Aorta (tissue), 5 donors: ENCODE measurements around the gene TEKTIP1. TPM values are rescaled to one million over a fixed set of nuclear protein-coding genes. Genes with fewer than 3 reads are reported as not detected.

ENCODE experiments used
- ATAC-seq: fragments of 200-7000 bp; cut with Tn5 transposase; one replicate; pipeline ENCODE4 v1.9.1; 2022; ENCODE audit warnings: moderate library complexity; ENCODE audit not compliant: low FRiP score
- DNase-seq, 2 donors: peaks; one replicate each; pipeline ENCODE4 v3.0.0-alpha.2; 2020
- H3K27ac ChIP-seq, 2 donors: one replicate each; pipeline ENCODE4 v1.5.1; 2013; ENCODE audit warnings: low read length in 2 of 2, mild to moderate bottlenecking in 2 of 2, moderate library complexity in 2 of 2, control low read depth in 1 of 2, inconsistent platforms in 1 of 2, low read depth in 1 of 2
- H3K27me3 ChIP-seq, 2 donors: one replicate each; pipeline ENCODE4 v1.6.1; 2013; ENCODE audit warnings: control low read depth in 1 of 2, low read length in 1 of 2, mild to moderate bottlenecking in 1 of 2, moderate library complexity in 1 of 2; ENCODE audit not compliant: insufficient read depth in 2 of 2, control insufficient read depth in 1 of 2
- H3K36me3 ChIP-seq, 2 donors: one replicate each; pipeline ENCODE4 v1.6.1; 2013; ENCODE audit warnings: control low read depth in 1 of 2, low read length in 1 of 2, mild to moderate bottlenecking in 1 of 2; ENCODE audit not compliant: insufficient read depth in 2 of 2, control insufficient read depth in 1 of 2
- H3K4me1 ChIP-seq, 2 donors: one replicate each; pipeline ENCODE4 v1.6.1; 2013; ENCODE audit warnings: low read length in 2 of 2, control low read depth in 1 of 2, mild to moderate bottlenecking in 1 of 2, moderate library complexity in 1 of 2; ENCODE audit not compliant: insufficient read depth in 2 of 2, control insufficient read depth in 1 of 2
- H3K4me3 ChIP-seq, 2 donors: one replicate each; pipeline ENCODE4 v1.5.1; 2013; ENCODE audit warnings: low read length in 2 of 2, control low read depth in 1 of 2, mild to moderate bottlenecking in 1 of 2
- H3K9me3 ChIP-seq: one replicate; pipeline ENCODE4 v1.6.1; 2013; ENCODE audit warnings: mild to moderate bottlenecking, low read length; ENCODE audit not compliant: control insufficient read depth
- WGBS, 2 donors: extraction: QIAGEN DNeasy Blood & Tissue Kit; methylation state at CpG; one replicate each; pipeline ENCODE4 v1.1.7; 2013; 5-methylcytosine and 5-hydroxymethylcytosine counted together
- intact Hi-C, 2 donors: fragments of 100-400 bp; cut with DNase I; formaldehyde crosslinking; loops; one replicate each; pipeline versions ENCODE4 v1.14.2 to v1.15.0; 2022
- polyA plus RNA-seq, 2 donors: library from polyadenylated mRNA; stranded (reverse); fragments of 200-250 nt; gene quantifications; one replicate each; pipeline ENCODE4 v1.2.3, GENCODE V29; 2013
- total RNA-seq, 2 donors: library from RNA; stranded (reverse); fragmentation: NEBNext Ultra II Directional; extraction: Animal tissue kit (Norgen Biotek cat#: 25700); gene quantifications; one replicate each; pipeline ENCODE4 v1.2.1, GENCODE V29; 2021
- donor health status: healthy with polysubstance abuse.
- donor health status: Bipolar disorder and iron deficiency.
- donor health status: DM: no; HTN: no; CAD: no.
- donor health status: DM: no; HTN: no; CAD: no.
- donor health status: DM: yes; HTN: yes; CAD: no.

Gene TEKTIP1
- total and polyA plus RNA-seq, 4 donors, result 0.46 to 2.4 (median 1.8) TPM; not detected in 1

DNA sequence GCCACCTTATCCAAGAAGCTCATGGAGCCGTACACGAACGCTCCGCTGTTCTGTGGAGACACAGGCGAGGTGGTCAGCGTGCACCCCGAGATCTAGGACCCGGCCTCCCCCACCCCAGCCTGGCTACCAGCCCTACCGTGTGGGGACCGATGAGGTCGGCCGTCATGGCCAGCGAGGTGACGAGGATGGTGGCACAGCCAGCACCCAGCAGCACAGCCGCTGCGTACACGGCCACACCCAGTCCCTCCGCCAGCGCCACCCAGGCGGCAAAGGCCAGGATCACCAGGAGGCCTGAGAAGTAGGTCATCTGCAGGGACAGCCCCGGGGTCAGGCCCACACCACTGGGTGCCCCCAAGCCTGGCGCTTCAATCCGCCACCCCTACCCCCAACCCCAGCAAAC lies 7.1 kb downstream of the TEKTIP1 start:
- 90% methylated on average over 23 of the region's 23 CpGs for WGBS, 2 donors
- Histone ChIP-seq H3K9me3 (no peaks in the 10 kb centered on the region), H3K36me3 (no peaks in the 10 kb centered on the region), H3K4me1 (no peaks in the 10 kb centered on the region), H3K27ac (no peak overlapping the region), H3K4me3 (no peak overlapping the region), H3K27me3 (no peaks in the 10 kb centered on the region)
- no peak for DNase-seq
- peak; percentile 12 for ATAC-seq
- intact Hi-C loops, result loop anchor here in 1 of 2 donors (5.0 kb wide), 1 partner anchor 161 kb away; the partner anchor contains the start of gene TJP3

DNA sequence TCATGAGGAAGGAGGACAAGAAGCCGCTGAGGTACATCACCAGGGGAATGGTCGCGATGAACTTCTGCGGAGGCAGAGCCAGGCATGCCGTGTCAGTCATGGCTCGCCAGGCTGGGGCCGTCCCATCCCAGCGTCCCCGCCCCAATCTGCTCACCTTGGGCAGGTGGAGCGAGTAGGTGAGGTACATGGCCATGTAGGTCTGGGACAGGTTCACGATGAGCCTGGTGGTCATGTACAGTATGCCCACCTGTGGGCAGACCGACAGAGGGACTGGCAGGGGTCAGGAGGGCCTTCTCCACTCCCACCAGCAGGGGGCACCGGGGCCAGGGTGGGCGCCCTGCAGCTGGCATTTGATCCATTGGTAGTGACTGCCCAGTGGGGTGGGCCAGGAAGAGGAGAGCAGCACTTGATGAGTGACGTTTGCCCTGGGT lies 8.3 kb downstream of the TEKTIP1 start:
- WGBS, 2 donors, result 85 to 86% methylated on average over 15 of the region's 15 CpGs
- H3K27me3 ChIP-seq, result no peaks in the 10 kb centered on the region
- intact Hi-C loops, result loop anchor here in 1 of 2 donors (5.0 kb wide), 1 partner anchor 160 kb away; the partner anchor contains the start of gene TJP3
- DNase-seq (no peak), ATAC-seq (no peak)
- H3K27ac ChIP-seq, result no peak overlapping the region
- H3K36me3 ChIP-seq, result no peaks in the 10 kb centered on the region
- H3K4me3 ChIP-seq, result no peak overlapping the region
- H3K9me3 ChIP-seq, result no peaks in the 10 kb centered on the region
- no peaks in the 10 kb centered on the region for H3K4me1 ChIP-seq

GRCh38 chr19:3547767-3548282 lies 8.9 kb downstream of the TEKTIP1 start:
- no peaks in the 10 kb centered on the region for H3K4me1 ChIP-seq
- no peak overlapping the region for H3K4me3 ChIP-seq
- 82 to 84% methylated on average over 36 of the region's 36 CpGs for WGBS, 2 donors
- H3K27me3 ChIP-seq, result no peaks in the 10 kb centered on the region
- no peaks in the 10 kb centered on the region for H3K9me3 ChIP-seq
- DNase-seq (no peak), ATAC-seq (no peak)
- no peak overlapping the region for H3K27ac ChIP-seq
- intact Hi-C loops, result loop anchor here in 1 of 2 donors (5.0 kb wide), 1 partner anchor 159 kb away; the partner anchor contains the start of gene TJP3
- H3K36me3 ChIP-seq, result no peaks in the 10 kb centered on the region

GRCh38 chr19:3548606-3549005 lies 9.6 kb downstream of the TEKTIP1 start:
- no peak for DNase-seq
- intact Hi-C loops, result loop anchor here in 1 of 2 donors (5.0 kb wide), 1 partner anchor 159 kb away; the partner anchor contains the start of gene TJP3
- Histone ChIP-seq H3K36me3 (no peaks in the 10 kb centered on the region), H3K27ac (no peak overlapping the region), H3K9me3 (no peaks in the 10 kb centered on the region), H3K4me3 (no peak overlapping the region), H3K4me1 (no peaks in the 10 kb centered on the region), H3K27me3 (no peaks in the 10 kb centered on the region)
- ATAC-seq, result no peak
- 72 to 75% methylated on average over 14 of the region's 14 CpGs for WGBS, 2 donors

DNA sequence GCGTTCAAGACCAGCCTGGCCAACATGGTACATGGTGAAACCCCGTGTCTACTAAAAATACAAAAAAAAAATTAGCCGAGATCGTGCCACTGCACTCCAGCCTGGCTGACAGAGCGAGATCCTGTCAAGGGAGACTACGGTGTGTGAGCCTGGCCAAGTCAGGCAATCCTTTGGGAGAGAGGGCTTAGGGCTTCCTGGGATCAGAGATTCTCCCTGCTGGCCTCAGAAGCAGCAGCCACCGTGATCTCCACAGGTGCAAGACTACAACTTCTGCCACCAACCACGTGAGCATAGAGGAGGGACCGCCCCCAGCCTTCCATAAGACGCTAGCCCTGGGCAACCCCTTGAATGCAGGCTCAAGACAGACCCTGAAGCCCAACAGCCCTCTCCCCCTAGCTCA lies 10.8 kb downstream of the TEKTIP1 start:
- no peaks in the 10 kb centered on the region for H3K36me3 ChIP-seq
- ATAC-seq, result no peak
- 81 to 86% methylated on average over 10 of the region's 10 CpGs for WGBS, 2 donors
- no peaks in the 10 kb centered on the region for H3K27me3 ChIP-seq
- no peak for DNase-seq
- H3K4me3 ChIP-seq, result no peak overlapping the region
- H3K9me3 ChIP-seq, result no peaks in the 10 kb centered on the region
- intact Hi-C loops, result loop anchor here in 1 of 2 donors (5.0 kb wide), 1 partner anchor 157 kb away; the partner anchor contains the start of gene TJP3
- no peak overlapping the region for H3K27ac ChIP-seq
- no peaks in the 10 kb centered on the region for H3K4me1 ChIP-seq

- WGBS, 2 donors, result 90 to 91% methylated on average over 31 to 34 of the region's 34 CpGs
- Histone ChIP-seq H3K27me3 (no peaks in the 10 kb centered on the region), H3K36me3 (no peaks in the 10 kb centered on the region), H3K4me3 (no peak overlapping the region), H3K4me1 (no peaks in the 10 kb centered on the region), H3K27ac (no peak overlapping the region), H3K9me3 (no peaks in the 10 kb centered on the region)
- DNase-seq (no peak), ATAC-seq (no peak)
- intact Hi-C loops, result no loop called here
These were observed 12.2 kb downstream of the TEKTIP1 start for GRCh38 chr19:3550947-3551791.

DNA sequence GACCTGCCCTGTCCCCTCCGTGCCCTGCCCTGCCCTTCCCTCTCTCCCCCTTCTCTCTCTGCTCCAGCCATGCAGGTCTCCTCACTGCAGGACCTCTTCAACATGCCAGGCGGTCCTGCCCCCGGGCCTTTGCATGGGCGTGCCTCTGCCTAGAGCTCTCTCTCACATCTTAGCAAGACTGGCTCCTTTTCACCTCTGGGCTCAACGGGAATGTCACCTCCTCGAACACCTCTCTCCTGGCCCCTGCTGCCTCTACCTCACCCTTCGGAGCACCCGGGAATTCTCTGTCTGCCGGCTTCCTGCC lies 12.8 kb downstream of the TEKTIP1 start:
- intact Hi-C loops, result no loop called here
- no peak for DNase-seq
- H3K27me3 ChIP-seq, result no peaks in the 10 kb centered on the region
- no peaks in the 10 kb centered on the region for H3K9me3 ChIP-seq
- H3K36me3 ChIP-seq, result no peaks in the 10 kb centered on the region
- no peak for ATAC-seq
- WGBS, 2 donors, result 79 to 82% methylated on average over 9 of the region's 9 CpGs
- no peak overlapping the region for H3K4me3 ChIP-seq
- no peaks in the 10 kb centered on the region for H3K4me1 ChIP-seq
- H3K27ac ChIP-seq, result no peak overlapping the region

GRCh38 chr19:3554254-3555083 lies 15.5 kb downstream of the TEKTIP1 start:
- Histone ChIP-seq H3K27ac (no peak overlapping the region), H3K4me1 (no peaks in the 10 kb centered on the region), H3K27me3 (no peaks in the 10 kb centered on the region), H3K9me3 (no peaks in the 10 kb centered on the region), H3K36me3 (no peaks in the 10 kb centered on the region), H3K4me3 (no peak overlapping the region)
- 86 to 89% methylated on average over 21 of the region's 21 CpGs for WGBS, 2 donors
- intact Hi-C loops, result no loop called here
- ATAC-seq (no peak), DNase-seq (no peak)
